ENCODE measurements around the gene TNRC6C. TPM values are rescaled to one million over a fixed set of nuclear protein-coding genes. Genes with fewer than 3 reads are reported as not detected.

TNRC6C gene
- total and polyA plus RNA-seq, 2 of the 13 experiments (the other 11 are each of a cell fraction or from before 2014, with no cell fraction given) = 0.66 to 4.9 TPM

- TF ChIP-seq THAP7 (CRISPR knock-in tag; IDR thresholded peaks at IDR 0.05) (0 out of 2 replicates have a peak, but pooled peaks have one; percentile 7), HINFP (CRISPR knock-in tag; IDR thresholded peaks at IDR 0.05; ENCODE audit: low read depth) (peak; percentile 59; the same call in 1 of the 2 replicates), SMAD3 (CRISPR knock-in tag; IDR thresholded peaks at IDR 0.05) (no peak), KLF9 (CRISPR knock-in tag; IDR thresholded peaks at IDR 0.05; ENCODE audit: low read depth) (no peak), HDAC1 (CRISPR knock-in tag; IDR thresholded peaks at IDR 0.05) (peak; percentile 81), TBX2 (CRISPR knock-in tag; IDR thresholded peaks at IDR 0.05; ENCODE audit: borderline replicate concordance) (peak; percentile 91), ZNF503 (CRISPR knock-in tag; IDR thresholded peaks at IDR 0.05) (peak; percentile 47; the same call in 1 of the 2 replicates), HOXA5 (CRISPR knock-in tag; IDR thresholded peaks at IDR 0.05) (no peak), SKI (IDR thresholded peaks at IDR 0.05; ENCODE audit: partially characterized antibody) (no peak), KIAA2018 (CRISPR knock-in tag; IDR thresholded peaks at IDR 0.05; ENCODE audit: borderline replicate concordance) (no peak), PHF5A (CRISPR knock-in tag; IDR thresholded peaks at IDR 0.05; ENCODE audit: low read depth, unreplicated experiment) (no peak), ZGPAT (CRISPR knock-in tag; IDR thresholded peaks at IDR 0.05) (peak; percentile 73)
Observed at GRCh38 chr17:78144736-78145641, 186.5 kb downstream of the TNRC6C start (continued).
